Measurements from ENCODE around the gene HERC2. TPM values are rescaled to one million over a fixed set of nuclear protein-coding genes. Genes with fewer than 3 reads are reported as not detected.

HERC2 gene
- total and polyA plus RNA-seq, 9 of the 15 experiments (the other 6 are each of a cell fraction or from before 2014, with no cell fraction given) = 10.6 to 84.0 (median 42.6) TPM

GRCh38 chr15:28107904-28108275, 214.1 kb downstream of the HERC2 start:
- intact Hi-C loops (cut with micrococcal nuclease) = no loop called here
- 60% methylated on average over 8 of the region's 8 CpGs for WGBS (ENCODE audit: insufficient coverage, low coverage, missing lambda C conversion rate)
- Histone ChIP-seq H4K20me1 (replicated peaks; ENCODE audit: control insufficient read depth, insufficient read depth, low read length) (no peaks in the 10 kb centered on the region; the same call in 1 of the 2 replicates), H3K79me2 (ENCODE audit: control insufficient read depth, insufficient read depth, low read length) (no peaks in the 10 kb centered on the region), H3K4me3 (no peak overlapping the region), H2AFZ (ENCODE audit: low read depth, low read length) (no peak overlapping the region), H3K9me3 (replicated peaks; ENCODE audit: control insufficient read depth, insufficient read depth, low read depth, low read length) (peaks cover 3% of the 10 kb centered on the region; the same call in 1 of the 2 replicates), H3K36me3 (ENCODE audit: control insufficient read depth, insufficient read depth, low read length) (peaks cover 20% of the 10 kb centered on the region; the same call in 2 of the 3 replicates), H3K9me1 (ENCODE audit: control insufficient read depth, insufficient read depth, low read length) (no peaks in the 10 kb centered on the region), H3K4me1 (replicated peaks in 1 of 2; ENCODE audit: control insufficient read depth in 2 of 2, insufficient read depth in 2 of 2, low read length in 2 of 2) (peaks cover 0 to 7% of the 10 kb centered on the region in 2 experiments; a peak in 2 of 5 replicates), H3K4me2 (ENCODE audit: insufficient read depth, low read length) (no peak overlapping the region), H3K9ac (ENCODE audit: insufficient read depth in 1 of 2, low read depth in 2 of 2, low read length in 2 of 2) (no peak overlapping the region), H3K27me3 (ENCODE audit: control insufficient read depth in 2 of 2, insufficient read depth in 2 of 2, low read length in 2 of 2) (no peaks in the 10 kb centered on the region), H3K27ac (ENCODE audit: extremely low read depth, low read depth, low read length) (no peak overlapping the region)
- in situ Hi-C loops (cut with MboI) = no loop called here
- no peak for TF ChIP-seq AFF4 (CRISPR knock-in tag; IDR thresholded peaks at IDR 0.05)
- no peak for TF ChIP-seq ZBTB5 (IDR thresholded peaks at IDR 0.05)
- BruUV-seq (replicated peaks) = no TSS peak
- FAIRE-seq = no peak
- ATAC-seq = no peak
- no peak for DNase-seq (ENCODE audit: extremely low read depth in 1 of 4, low spot score in 3 of 4)
- POLR2A ChIA-PET = no interaction called here
- CTCF ChIA-PET (ENCODE audit: low intra/inter-chr PET ratio) = no interaction called here
